Endothelial cell of umbilical vein (primary cell): ENCODE measurements around the gene DDX53. TPM values are rescaled to one million over a fixed set of nuclear protein-coding genes. Genes with fewer than 3 reads are reported as not detected.

Source experiments
- BruUV-seq: library from RNA; stranded (reverse); fragments of 400-500 nt; replicated peaks from 2 replicates; lab custom pipeline; 2021; lab: Mats Ljungman, UMichigan
- CTCF ChIA-PET: fragments of 300-600, 350-600 bp; sonication (Branson Sonifier 250); formaldehyde crosslinking; loops from one replicate; lab custom pipeline; 2021; ENCODE audit warnings: antibody characterized with exemption, inconsistent platforms; lab: Charles Lee
- POLR2A ChIA-PET: fragments of 300-600, 350-600 bp; sonication (Branson Sonifier 250); formaldehyde crosslinking; loops from one replicate; lab custom pipeline; 2021; ENCODE audit warnings: antibody characterized with exemption, inconsistent platforms; lab: Charles Lee
- DNase-seq: peaks from one replicate; pipeline ENCODE4 v3.0.0-alpha.2; 2011; ENCODE audit warnings: low read depth, low spot score
- FAIRE-seq: peaks from 2 replicates; lab custom pipeline; 2011; peaks lifted over from hg19 to GRCh38; lab: Jason Lieb, UNC
- H2AFZ ChIP-seq: 2 replicates; pipeline ENCODE4 v1.6.0; 2012; ENCODE audit warnings: low read depth, low read length, control low read depth, inconsistent platforms
- H3K27ac ChIP-seq: 2 replicates; pipeline ENCODE4 v1.5.1; 2011; ENCODE audit warnings: low read depth, mild to moderate bottlenecking, control low read depth, low read length, moderate library complexity; ENCODE audit not compliant: insufficient read depth
- H3K27me3 ChIP-seq, 2 experiments: 2 replicates each; pipeline versions ENCODE4 v1.6.0 to v1.6.1; 2011; ENCODE audit warnings: low read length in 2 of 2, mixed read lengths in 1 of 2; ENCODE audit not compliant: control insufficient read depth in 2 of 2, insufficient read depth in 2 of 2
- H3K36me3 ChIP-seq, 2 experiments: 2 replicates in 1 of 2; 3 replicates in 1 of 2; pipeline ENCODE4 v1.5.1; 2011; ENCODE audit warnings: low read length in 2 of 2, mild to moderate bottlenecking in 1 of 2, moderate library complexity in 1 of 2; ENCODE audit not compliant: control insufficient read depth in 2 of 2, insufficient read depth in 2 of 2; ENCODE audit errors: extremely low read depth in 1 of 2
- H3K4me1 ChIP-seq: 3 replicates; pipeline ENCODE4 v1.5.1; 2011; ENCODE audit warnings: mild to moderate bottlenecking, low read length; ENCODE audit not compliant: control insufficient read depth, insufficient read depth; ENCODE audit errors: extremely low read depth
- H3K4me2 ChIP-seq: 2 replicates; pipeline ENCODE4 v1.6.1; 2011; ENCODE audit warnings: low read length, control low read depth, mixed read lengths; ENCODE audit not compliant: insufficient read depth
- H3K4me3 ChIP-seq, 3 experiments: fragments of 200-600 bp in 1 of 3; sonication (generic), shearing (Covaris generic) in 1 of 3; replicated peaks in 1 of 3; 2 replicates each; pipeline ENCODE4 v1.5.1; 2011 to 2016; ENCODE audit warnings: control low read depth in 3 of 3, low read length in 3 of 3, mild to moderate bottlenecking in 2 of 3, inconsistent platforms in 1 of 3, low read depth in 1 of 3, moderate library complexity in 1 of 3; ENCODE audit not compliant: insufficient read depth in 1 of 3
- H3K79me2 ChIP-seq: 2 replicates; pipeline ENCODE4 v1.6.0; 2012; ENCODE audit warnings: low read length, inconsistent platforms; ENCODE audit not compliant: control insufficient read depth, insufficient read depth
- H3K9ac ChIP-seq: replicated peaks from 2 replicates; pipeline ENCODE3; 2011; ENCODE audit warnings: low read length, control low read depth; ENCODE audit not compliant: insufficient read depth; ENCODE audit errors: extremely low read depth
- H3K9me1 ChIP-seq: replicated peaks from 3 replicates; pipeline ENCODE4 v1.6.0; 2011; ENCODE audit warnings: mild to moderate bottlenecking, low read length; ENCODE audit not compliant: control insufficient read depth, insufficient read depth; ENCODE audit errors: extremely low read depth
- H3K9me3 ChIP-seq: replicated peaks from 2 replicates; pipeline ENCODE4 v1.5.1; 2012; ENCODE audit warnings: low read length, inconsistent platforms; ENCODE audit not compliant: control insufficient read depth, insufficient read depth
- H4K20me1 ChIP-seq: replicated peaks from 2 replicates; pipeline ENCODE3; 2011; ENCODE audit warnings: mild to moderate bottlenecking, low read length; ENCODE audit not compliant: control insufficient read depth, insufficient read depth; ENCODE audit errors: extremely low read depth
- EZH2 ChIP-seq: IDR thresholded peaks from 2 replicates; pipeline ENCODE4 v1.6.1; 2012; ENCODE audit warnings: borderline replicate concordance, low read depth, mild to moderate bottlenecking, moderate library complexity, low read length, inconsistent platforms; ENCODE audit not compliant: severe bottlenecking
- FOS ChIP-seq: IDR thresholded peaks from 2 replicates; pipeline ENCODE4 v1.6.1; 2011; ENCODE audit warnings: mild to moderate bottlenecking, low read length, moderate library complexity, borderline replicate concordance; ENCODE audit not compliant: insufficient read depth
- GATA2 ChIP-seq: IDR thresholded peaks from 2 replicates; pipeline ENCODE4 v1.7.0; 2011; ENCODE audit warnings: low read depth, mild to moderate bottlenecking, moderate library complexity, mixed read lengths, low read length; ENCODE audit not compliant: insufficient read length, insufficient read depth
- JUN ChIP-seq: IDR thresholded peaks from 2 replicates; pipeline ENCODE4 v1.6.1; 2011; ENCODE audit warnings: borderline replicate concordance, low read depth; ENCODE audit not compliant: insufficient read length, insufficient read depth
- MAX ChIP-seq: IDR thresholded peaks from 2 replicates; pipeline ENCODE4 v1.6.1; 2011; ENCODE audit not compliant: insufficient read depth, insufficient read length
- MYC ChIP-seq: IDR thresholded peaks from one replicate; pipeline ENCODE4 v1.6.1; 2011; ENCODE audit warnings: mild to moderate bottlenecking, low read depth, low read length
- POLR2A ChIP-seq: IDR thresholded peaks from 2 replicates; pipeline ENCODE4 v1.6.1; 2012; ENCODE audit warnings: low read depth, mild to moderate bottlenecking, control low read depth, low read length
- POLR2AphosphoS5 ChIP-seq: IDR thresholded peaks from 2 replicates; pipeline ENCODE4 v1.6.1; 2012; ENCODE audit warnings: low read depth, mild to moderate bottlenecking, control low read depth, low read length, moderate library complexity; ENCODE audit not compliant: insufficient read depth
- dilution Hi-C: fragments of 300-500 bp; cut with MboI; formaldehyde crosslinking; loops from one replicate; pipeline ENCODE4 v1.15.0; 2019; ENCODE audit warnings: low sequenced_read_pairs; ENCODE audit not compliant: extremely low pct_ligation_motif_present
- intact Hi-C: fragments of 100-400 bp; cut with micrococcal nuclease; formaldehyde crosslinking; loops from one replicate; pipeline ENCODE4 v1.10.0; 2022
- polyA plus RNA-seq, 4 experiments: library from polyadenylated mRNA; depleted of rRNA in 3 of 4; stranded (reverse) in 3 of 4; unstranded in 1 of 4; fragments of >200 nt; gene quantifications; 2 replicates each; pipeline versions ENCODE4 v1.2.1 to v1.2.3, GENCODE V29; 2011 to 2012; ENCODE audit warnings: missing spikeins in 1 of 4
- total RNA-seq: library from RNA; stranded (reverse); gene quantifications from 2 replicates; pipeline ENCODE4 v1.2.3, GENCODE V29; 2021
- TF ChIP-seq, protein P1 (sequence below), 2 donors: IDR thresholded peaks; 1 replicate in 1 of 2; 2 replicates in 1 of 2; pipeline ENCODE4 v1.5.1; 2011; ENCODE audit warnings: low read length in 2 of 2, mild to moderate bottlenecking in 2 of 2, moderate library complexity in 2 of 2, control low read depth in 1 of 2, inconsistent platforms in 1 of 2, low read depth in 1 of 2; ENCODE audit not compliant: insufficient read depth in 1 of 2; ENCODE audit errors: extremely low read depth in 1 of 2

The DDX53 gene
- total and polyA plus RNA-seq, 2 donors (not counting 3 experiments of a cell fraction or from before 2014, with no cell fraction given) = not detected

GRCh38 chrX:22963196-22963595 is 36.6 kb upstream of the DDX53 start:
- Histone ChIP-seq H3K9me1 (no peaks in the 10 kb centered on the region), H3K9me3 (no peaks in the 10 kb centered on the region), H3K4me1 (no peaks in the 10 kb centered on the region), H3K79me2 (no peaks in the 10 kb centered on the region), H3K27me3 (no peaks in the 10 kb centered on the region), H3K27ac (no peak overlapping the region), H3K4me2 (no peak overlapping the region), H2AFZ (no peak overlapping the region), H3K36me3 (no peaks in the 10 kb centered on the region), H3K9ac (no peak overlapping the region), H3K4me3 (no peak overlapping the region), H4K20me1 (no peaks in the 10 kb centered on the region)
- dilution Hi-C loops (no loop called here), intact Hi-C loops (no loop called here)
- no peak for DNase-seq
- BruUV-seq = no TSS peak
- ChIA-PET CTCF (no interaction called here), POLR2A (no interaction called here)
- FAIRE-seq = no peak
- TF ChIP-seq, protein P1, sequence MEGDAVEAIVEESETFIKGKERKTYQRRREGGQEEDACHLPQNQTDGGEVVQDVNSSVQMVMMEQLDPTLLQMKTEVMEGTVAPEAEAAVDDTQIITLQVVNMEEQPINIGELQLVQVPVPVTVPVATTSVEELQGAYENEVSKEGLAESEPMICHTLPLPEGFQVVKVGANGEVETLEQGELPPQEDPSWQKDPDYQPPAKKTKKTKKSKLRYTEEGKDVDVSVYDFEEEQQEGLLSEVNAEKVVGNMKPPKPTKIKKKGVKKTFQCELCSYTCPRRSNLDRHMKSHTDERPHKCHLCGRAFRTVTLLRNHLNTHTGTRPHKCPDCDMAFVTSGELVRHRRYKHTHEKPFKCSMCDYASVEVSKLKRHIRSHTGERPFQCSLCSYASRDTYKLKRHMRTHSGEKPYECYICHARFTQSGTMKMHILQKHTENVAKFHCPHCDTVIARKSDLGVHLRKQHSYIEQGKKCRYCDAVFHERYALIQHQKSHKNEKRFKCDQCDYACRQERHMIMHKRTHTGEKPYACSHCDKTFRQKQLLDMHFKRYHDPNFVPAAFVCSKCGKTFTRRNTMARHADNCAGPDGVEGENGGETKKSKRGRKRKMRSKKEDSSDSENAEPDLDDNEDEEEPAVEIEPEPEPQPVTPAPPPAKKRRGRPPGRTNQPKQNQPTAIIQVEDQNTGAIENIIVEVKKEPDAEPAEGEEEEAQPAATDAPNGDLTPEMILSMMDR (IDR thresholded peaks at IDR 0.05; ENCODE audit: extremely low read depth in 1 of 2, insufficient read depth in 1 of 2, low read depth in 1 of 2, low read length in 2 of 2) = no peak
- TF ChIP-seq MAX (no peak), POLR2A (no peak)

DNA sequence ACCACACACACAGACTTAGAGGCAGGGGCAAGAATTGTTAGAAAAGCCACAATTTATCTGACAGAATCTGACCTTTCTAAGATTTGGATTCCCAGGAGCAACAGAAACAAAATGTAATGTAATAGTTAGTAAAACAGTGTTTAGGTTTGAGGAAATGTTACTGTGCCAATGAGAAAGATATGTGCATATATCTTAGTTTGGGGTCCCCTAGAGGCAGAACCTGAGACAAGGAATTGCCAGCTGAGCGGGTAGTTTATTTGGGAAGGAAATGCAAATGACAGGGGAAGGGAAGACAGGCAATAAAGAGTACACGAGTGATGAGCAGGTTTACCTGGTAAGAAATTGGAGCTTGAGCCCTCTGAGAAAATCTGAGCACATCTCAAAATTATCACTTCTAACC is 31.3 kb upstream of the DDX53 start:
- BruUV-seq = no TSS peak
- Histone ChIP-seq H3K27me3 (no peaks in the 10 kb centered on the region), H3K9ac (no peak overlapping the region), H3K4me3 (no peak overlapping the region), H3K27ac (no peak overlapping the region), H3K36me3 (no peaks in the 10 kb centered on the region), H3K79me2 (no peaks in the 10 kb centered on the region), H3K4me2 (no peak overlapping the region), H4K20me1 (no peaks in the 10 kb centered on the region), H3K9me1 (no peaks in the 10 kb centered on the region), H3K9me3 (no peaks in the 10 kb centered on the region), H3K4me1 (no peaks in the 10 kb centered on the region), H2AFZ (no peak overlapping the region)
- intact Hi-C loops (no loop called here), dilution Hi-C loops (no loop called here)
- no peak for TF ChIP-seq GATA2
- TF ChIP-seq FOS = no peak
- no peak for TF ChIP-seq EZH2
- TF ChIP-seq POLR2AphosphoS5 = no peak
- no peak for TF ChIP-seq MAX
- no peak for TF ChIP-seq JUN
- no peak for TF ChIP-seq POLR2A
- TF ChIP-seq MYC = no peak
- TF ChIP-seq, protein P1 (IDR thresholded peaks at IDR 0.05; ENCODE audit: extremely low read depth in 1 of 2, insufficient read depth in 1 of 2, low read depth in 1 of 2, low read length in 2 of 2) = no peak
- no peak for FAIRE-seq
- POLR2A ChIA-PET = no interaction called here
- CTCF ChIA-PET = no interaction called here
- no peak for DNase-seq
